A549 (cell line): ENCODE data around the gene CTRL.

Experiments
- CEBPB ChIP-seq, 2 experiments: fragments of >200 bp in 1 of 2; sonication (Bioruptor Twin) in 1 of 2; formaldehyde crosslinking in 1 of 2; IDR thresholded peaks; 2 replicates each; pipeline ENCODE4 v1.6.1; 2012 to 2016
- CHD4 ChIP-seq: fragments of 200-600 bp; sonication (generic); IDR thresholded peaks from 2 replicates; pipeline ENCODE4 v1.6.1; 2016; ENCODE audit warnings: antibody characterized with exemption, mild to moderate bottlenecking, borderline replicate concordance
- CTCF ChIP-seq: fragments of >200 bp; sonication (Bioruptor Twin); formaldehyde crosslinking; IDR thresholded peaks from 3 replicates; pipeline ENCODE4 v1.5.1; 2016
- EP300 ChIP-seq, 2 experiments: fragments of >200 bp; sonication (Bioruptor Twin); formaldehyde crosslinking; IDR thresholded peaks; 2 replicates in 1 of 2; 3 replicates in 1 of 2; pipeline ENCODE4 v1.6.1; 2016 to 2017
- JUNB ChIP-seq: fragments of >200 bp; sonication (Bioruptor Twin); formaldehyde crosslinking; IDR thresholded peaks from 2 replicates; pipeline ENCODE4 v1.6.1; 2016
- MAX ChIP-seq: IDR thresholded peaks from 2 replicates; pipeline ENCODE4 v1.6.1; 2012
- NFE2L2 ChIP-seq: fragments of 150-350 bp; conservative IDR thresholded peaks from 2 replicates; pipeline ENCODE4 v1.6.1; 2014; ENCODE audit warnings: low read length
- PBX3 ChIP-seq: IDR thresholded peaks from 2 replicates; pipeline ENCODE4 v1.6.1; 2012
- POLR2A ChIP-seq: IDR thresholded peaks from 2 replicates; pipeline ENCODE4 v1.6.1; 2012; ENCODE audit warnings: mild to moderate bottlenecking, low read length
- RAD21 ChIP-seq, 2 experiments: fragments of >200 bp in 1 of 2; sonication (Bioruptor Twin) in 1 of 2; formaldehyde crosslinking in 1 of 2; IDR thresholded peaks in 1 of 2; conservative IDR thresholded peaks in 1 of 2; 2 replicates in 1 of 2; 3 replicates in 1 of 2; pipeline ENCODE4 v1.6.1; 2012 to 2018; ENCODE audit warnings: inconsistent platforms in 1 of 2
- RFX5 ChIP-seq: fragments of 450-650 bp; IDR thresholded peaks from 2 replicates; pipeline ENCODE4 v1.7.1; 2014; ENCODE audit warnings: antibody characterized with exemption, mild to moderate bottlenecking, moderate library complexity
- SMC3 ChIP-seq: fragments of >200 bp; sonication (Bioruptor Twin); formaldehyde crosslinking; IDR thresholded peaks from 3 replicates; pipeline ENCODE4 v1.6.1; 2018; ENCODE audit warnings: inconsistent platforms
- USF2 ChIP-seq: fragments of 450-650 bp; IDR thresholded peaks from 2 replicates; pipeline ENCODE4 v1.6.1; 2014; ENCODE audit warnings: antibody characterized with exemption
- ZC3H11A ChIP-seq: fragments of 450-650 bp; IDR thresholded peaks from 2 replicates; pipeline ENCODE4 v1.6.1; 2014; ENCODE audit warnings: antibody characterized with exemption, mild to moderate bottlenecking

- TF ChIP-seq PBX3 = no peak
- TF ChIP-seq ZC3H11A = no peak
- no peak for TF ChIP-seq SMC3
- no peak for TF ChIP-seq CTCF
- TF ChIP-seq RFX5 = no peak
- TF ChIP-seq CHD4 = no peak
- TF ChIP-seq USF2 = no peak
- no peak for TF ChIP-seq JUNB
- TF ChIP-seq NFE2L2 = no peak
- TF ChIP-seq CEBPB (IDR thresholded peaks at IDR 0.05) = no peak
- no peak for TF ChIP-seq RAD21 (conservative IDR thresholded peaks at IDR 0.05 in 1 of 2, IDR thresholded peaks at IDR 0.05 in 1 of 2)
- TF ChIP-seq MAX = no peak
- no peak for TF ChIP-seq EP300 (IDR thresholded peaks at IDR 0.05)
- no peak for TF ChIP-seq POLR2A
Observed at GRCh38 chr16:67976205-67976604, 44.5 kb upstream of the CTRL start.
